A549 (cell line): ENCODE data around the gene LILRA1.

Source experiments
- CEBPB ChIP-seq, 2 experiments: fragments of >200 bp in 1 of 2; sonication (Bioruptor Twin) in 1 of 2; formaldehyde crosslinking in 1 of 2; IDR thresholded peaks; 2 replicates each; pipeline ENCODE4 v1.6.1; 2012 to 2016
- CTCF ChIP-seq: fragments of >200 bp; sonication (Bioruptor Twin); formaldehyde crosslinking; IDR thresholded peaks from 3 replicates; pipeline ENCODE4 v1.5.1; 2016
- HOXA7 ChIP-seq: fragments of 250-450 bp; sonication (Bioruptor Pico); IDR thresholded peaks from 2 replicates; pipeline ENCODE4 v1.5.0; 2020; ENCODE audit warnings: mild to moderate bottlenecking, moderate library complexity
- JUN ChIP-seq, 2 experiments: fragments of >200 bp; sonication (Bioruptor Twin); formaldehyde crosslinking; IDR thresholded peaks; 2 replicates in 1 of 2; 3 replicates in 1 of 2; pipeline ENCODE4 v1.6.1; 2016 to 2017
- MAX ChIP-seq: IDR thresholded peaks from 2 replicates; pipeline ENCODE4 v1.6.1; 2012
- POLR2A ChIP-seq: IDR thresholded peaks from 2 replicates; pipeline ENCODE4 v1.6.1; 2012; ENCODE audit warnings: mild to moderate bottlenecking, low read length
- RAD21 ChIP-seq, 2 experiments: fragments of >200 bp in 1 of 2; sonication (Bioruptor Twin) in 1 of 2; formaldehyde crosslinking in 1 of 2; IDR thresholded peaks in 1 of 2; conservative IDR thresholded peaks in 1 of 2; 2 replicates in 1 of 2; 3 replicates in 1 of 2; pipeline ENCODE4 v1.6.1; 2012 to 2018; ENCODE audit warnings: inconsistent platforms in 1 of 2
- RFX5 ChIP-seq: fragments of 450-650 bp; IDR thresholded peaks from 2 replicates; pipeline ENCODE4 v1.7.1; 2014; ENCODE audit warnings: antibody characterized with exemption, mild to moderate bottlenecking, moderate library complexity
- SMC3 ChIP-seq: fragments of >200 bp; sonication (Bioruptor Twin); formaldehyde crosslinking; IDR thresholded peaks from 3 replicates; pipeline ENCODE4 v1.6.1; 2018; ENCODE audit warnings: inconsistent platforms

GRCh38 chr19:54626757-54627156 is 33.3 kb downstream of the LILRA1 start:
- no peak for TF ChIP-seq CTCF
- no peak for TF ChIP-seq POLR2A
- TF ChIP-seq CEBPB (IDR thresholded peaks at IDR 0.05) = no peak
- no peak for TF ChIP-seq JUN (IDR thresholded peaks at IDR 0.05)
- TF ChIP-seq SMC3 = no peak
- no peak for TF ChIP-seq RFX5
- no peak for TF ChIP-seq HOXA7 (CRISPR knock-in tag)
- no peak for TF ChIP-seq RAD21 (conservative IDR thresholded peaks at IDR 0.05 in 1 of 2, IDR thresholded peaks at IDR 0.05 in 1 of 2)
- TF ChIP-seq MAX = no peak
